ENCODE data around the gene CGN.

DNA sequence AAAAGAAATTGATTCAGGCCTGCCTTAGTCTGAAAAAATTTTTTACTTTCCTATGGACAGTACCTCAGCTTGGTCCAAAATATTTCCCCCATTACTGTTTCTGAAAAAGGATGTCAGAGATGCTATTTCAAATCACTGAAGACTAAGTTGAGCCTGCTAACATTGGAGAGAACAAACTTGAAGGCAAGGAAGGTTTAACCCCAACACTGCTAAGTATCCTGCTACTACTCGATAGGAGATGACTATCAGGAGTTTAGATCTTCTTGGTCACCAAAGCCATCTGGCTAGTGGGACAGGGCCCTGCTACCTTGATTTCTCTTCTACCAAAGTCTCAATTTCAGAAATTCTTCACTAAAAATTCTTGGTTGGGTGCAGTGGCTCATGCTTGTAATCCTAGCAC lies 29.2 kb upstream of the CGN start:
- TF ChIP-seq MYC (IDR thresholded peaks at IDR 0.05; ENCODE audit: low read depth, low read length): no peak
- no peak for TF ChIP-seq POLR2A (IDR thresholded peaks at IDR 0.05; ENCODE audit: low read depth, low read length)
- TF ChIP-seq CTCF (IDR thresholded peaks at IDR 0.05; ENCODE audit: extremely low read depth in 1 of 2, insufficient read depth in 1 of 2, low read depth in 1 of 2, low read length in 2 of 2): no peak
- TF ChIP-seq GATA2 (IDR thresholded peaks at IDR 0.05; ENCODE audit: insufficient read depth, insufficient read length, low read depth, low read length): no peak
- TF ChIP-seq EZH2 (IDR thresholded peaks at IDR 0.05; ENCODE audit: borderline replicate concordance, low read depth, low read length, severe bottlenecking): no peak
- no peak for TF ChIP-seq POLR2AphosphoS5 (IDR thresholded peaks at IDR 0.05; ENCODE audit: insufficient read depth, low read depth, low read length)
- no peak for TF ChIP-seq FOS (IDR thresholded peaks at IDR 0.05; ENCODE audit: borderline replicate concordance, insufficient read depth, low read length)
- no peak for TF ChIP-seq JUN (IDR thresholded peaks at IDR 0.05; ENCODE audit: borderline replicate concordance, insufficient read depth, insufficient read length, low read depth)
- TF ChIP-seq, protein P1, sequence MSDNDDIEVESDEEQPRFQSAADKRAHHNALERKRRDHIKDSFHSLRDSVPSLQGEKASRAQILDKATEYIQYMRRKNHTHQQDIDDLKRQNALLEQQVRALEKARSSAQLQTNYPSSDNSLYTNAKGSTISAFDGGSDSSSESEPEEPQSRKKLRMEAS (IDR thresholded peaks at IDR 0.05; ENCODE audit: insufficient read depth, insufficient read length): no peak
